Liver (tissue), 9 donors: Measurements from ENCODE around the gene SERPINB1. TPM values are rescaled to one million over a fixed set of nuclear protein-coding genes. Genes with fewer than 3 reads are reported as not detected.

Source experiments
- DNase-seq: peaks from one replicate; pipeline ENCODE4 v3.0.0-alpha.2; 2017; ENCODE audit warnings: low spot score
- H3K27ac ChIP-seq, 2 donors: one replicate each; pipeline ENCODE4 v1.7.0; 2013; ENCODE audit warnings: inconsistent platforms in 2 of 2, low read length in 2 of 2, control low read depth in 1 of 2, low read depth in 1 of 2, mild to moderate bottlenecking in 1 of 2
- H3K27me3 ChIP-seq, 4 donors: one replicate each; pipeline versions ENCODE4 v1.6.1 to v1.7.0; 2013; ENCODE audit warnings: low read length in 3 of 4, inconsistent platforms in 1 of 4, mild to moderate bottlenecking in 1 of 4, moderate library complexity in 1 of 4; ENCODE audit not compliant: control insufficient read depth in 4 of 4, insufficient read depth in 4 of 4
- H3K36me3 ChIP-seq, 4 donors: one replicate each; pipeline versions ENCODE4 v1.6.1 to v1.7.0; 2013; ENCODE audit warnings: low read length in 3 of 4, mild to moderate bottlenecking in 3 of 4, low read depth in 1 of 4, moderate library complexity in 1 of 4; ENCODE audit not compliant: control insufficient read depth in 4 of 4, insufficient read depth in 3 of 4
- H3K4me1 ChIP-seq, 4 donors: one replicate each; pipeline versions ENCODE4 v1.6.1 to v1.7.0; 2013; ENCODE audit warnings: low read length in 3 of 4, mild to moderate bottlenecking in 3 of 4, moderate library complexity in 1 of 4; ENCODE audit not compliant: control insufficient read depth in 4 of 4, insufficient read depth in 4 of 4
- H3K4me3 ChIP-seq, 3 donors: one replicate each; pipeline versions ENCODE4 v1.6.1 to v1.7.0; 2013; ENCODE audit warnings: low read length in 3 of 3, control low read depth in 1 of 3, low read depth in 1 of 3, mild to moderate bottlenecking in 1 of 3
- H3K9ac ChIP-seq, 2 donors: one replicate each; pipeline ENCODE4 v1.7.0; 2013; ENCODE audit warnings: low read length in 2 of 2, mild to moderate bottlenecking in 2 of 2, moderate library complexity in 2 of 2, control low read depth in 1 of 2, low read depth in 1 of 2
- H3K9me3 ChIP-seq, 4 donors: one replicate each; pipeline versions ENCODE4 v1.6.1 to v1.7.0; 2013; ENCODE audit warnings: low read length in 3 of 4; ENCODE audit not compliant: control insufficient read depth in 4 of 4
- ATF3 ChIP-seq: IDR thresholded peaks from 2 replicates; pipeline ENCODE4 v1.6.1; 2016; ENCODE audit warnings: antibody characterized with exemption
- CTCF ChIP-seq: fragments of 150-350 bp; IDR thresholded peaks from 2 replicates; pipeline ENCODE4 v1.5.1; 2017; ENCODE audit warnings: improper control_type of control experiment, low read depth, low read length; ENCODE audit not compliant: missing input control
- EGR1 ChIP-seq, 2 donors: IDR thresholded peaks; 2 replicates each; pipeline ENCODE4 v1.6.1; 2016 to 2018; ENCODE audit warnings: antibody characterized with exemption in 2 of 2, low read depth in 2 of 2
- FOXA1 ChIP-seq: IDR thresholded peaks from 2 replicates; pipeline ENCODE4 v1.6.1; 2016; ENCODE audit warnings: antibody characterized with exemption
- FOXA2 ChIP-seq: IDR thresholded peaks from 2 replicates; pipeline ENCODE4 v1.6.1; 2016; ENCODE audit warnings: antibody characterized with exemption
- GABPA ChIP-seq, 2 donors: IDR thresholded peaks in 1 of 2; conservative IDR thresholded peaks in 1 of 2; 2 replicates each; pipeline ENCODE4 v1.6.1; 2016; ENCODE audit warnings: antibody characterized with exemption in 2 of 2, mild to moderate bottlenecking in 1 of 2, moderate library complexity in 1 of 2
- HNF4A ChIP-seq, 2 donors: conservative IDR thresholded peaks; 2 replicates each; pipeline ENCODE4 v1.6.1; 2016; ENCODE audit warnings: antibody characterized with exemption in 2 of 2, mild to moderate bottlenecking in 2 of 2
- HNF4G ChIP-seq: IDR thresholded peaks from 2 replicates; pipeline ENCODE4 v1.6.1; 2016; ENCODE audit warnings: antibody characterized with exemption
- JUND ChIP-seq, 2 donors: IDR thresholded peaks; 2 replicates each; pipeline ENCODE4 v1.6.1; 2016; ENCODE audit warnings: antibody characterized with exemption in 2 of 2
- MAX ChIP-seq: IDR thresholded peaks from 2 replicates; pipeline ENCODE4 v1.6.1; 2016; ENCODE audit warnings: antibody characterized with exemption
- NR2F2 ChIP-seq: IDR thresholded peaks from 2 replicates; pipeline ENCODE4 v1.6.1; 2016; ENCODE audit warnings: antibody characterized with exemption
- RAD21 ChIP-seq, 2 donors: IDR thresholded peaks; 2 replicates each; pipeline ENCODE4 v1.6.1; 2016; ENCODE audit warnings: antibody characterized with exemption in 2 of 2, mild to moderate bottlenecking in 2 of 2
- REST ChIP-seq: IDR thresholded peaks from 2 replicates; pipeline ENCODE4 v1.6.1; 2016; ENCODE audit warnings: antibody characterized with exemption, mild to moderate bottlenecking
- RXRA ChIP-seq, 2 donors: IDR thresholded peaks; 2 replicates each; pipeline ENCODE4 v1.6.1; 2017 to 2018; ENCODE audit warnings: antibody characterized with exemption in 2 of 2, mild to moderate bottlenecking in 1 of 2
- SP1 ChIP-seq: IDR thresholded peaks from 2 replicates; pipeline ENCODE4 v1.6.1; 2018; ENCODE audit warnings: antibody characterized with exemption, mild to moderate bottlenecking
- TAF1 ChIP-seq: conservative IDR thresholded peaks from 2 replicates; pipeline ENCODE4 v1.6.1; 2016; ENCODE audit warnings: antibody characterized with exemption, mild to moderate bottlenecking
- YY1 ChIP-seq: IDR thresholded peaks from 2 replicates; pipeline ENCODE4 v1.6.1; 2016; ENCODE audit warnings: antibody characterized with exemption, mild to moderate bottlenecking
- ZBTB33 ChIP-seq: IDR thresholded peaks from 2 replicates; pipeline ENCODE4 v1.6.1; 2016; ENCODE audit warnings: antibody characterized with exemption
- WGBS: extraction: QIAGEN DNeasy Blood & Tissue Kit; methylation state at CpG from one replicate; pipeline ENCODE4 v1.1.7; 2013; 5-methylcytosine and 5-hydroxymethylcytosine counted together
- polyA plus RNA-seq, 2 donors: library from polyadenylated mRNA; stranded (reverse) in 1 of 2; unstranded in 1 of 2; fragments of 200-250 nt in 1 of 2; fragments of >200 nt in 1 of 2; fragmentation: Nextera tagmentation in 1 of 2; extraction: Ambion mirVana in 1 of 2; gene quantifications; one replicate each; pipeline versions ENCODE4 v1.2.1 to v1.2.3, GENCODE V29; 2013 to 2015
- total RNA-seq, 2 donors: library from RNA; depleted of rRNA; stranded (reverse); fragments of >200 nt; gene quantifications; one replicate each; pipeline ENCODE4 v1.2.3, GENCODE V29; 2014
- donor health status: healthy.
- donor health status: healthy.
- donor health status: healthy.
- donor health status: healthy.
- donor health status: healthy.

SERPINB1 gene
- total and polyA plus RNA-seq, 4 donors = 12.5 to 34.3 (median 18.6) TPM

GRCh38 chr6:2818593-2818992, 23.1 kb downstream of the SERPINB1 start:
- WGBS = 54% methylated on average over 3 of the region's 3 CpGs
- no peaks in the 10 kb centered on the region for H3K36me3 ChIP-seq
- peaks cover 0 to 7% (median 1%) of the 10 kb centered on the region in 4 donors for H3K9me3 ChIP-seq
- H3K4me1 ChIP-seq = no peaks in the 10 kb centered on the region
- no peak overlapping the region for H3K4me3 ChIP-seq
- H3K27ac ChIP-seq = peak overlapping the region; percentile 16 to 49
- TF ChIP-seq ATF3 = no peak
- no peak for TF ChIP-seq RXRA (IDR thresholded peaks at IDR 0.05)
- no peak for TF ChIP-seq SP1
- no peak for TF ChIP-seq JUND (IDR thresholded peaks at IDR 0.05)
- no peak for TF ChIP-seq MAX
- TF ChIP-seq YY1 = no peak
- no peak for TF ChIP-seq GABPA (IDR thresholded peaks at IDR 0.05 in 1 of 2, conservative IDR thresholded peaks at IDR 0.05 in 1 of 2)
- TF ChIP-seq FOXA1 = no peak
- TF ChIP-seq NR2F2 = no peak
- no peak for TF ChIP-seq ZBTB33
- TF ChIP-seq EGR1 (IDR thresholded peaks at IDR 0.05; ENCODE audit: low read depth in 2 of 2) = no peak
- TF ChIP-seq REST = no peak
- TF ChIP-seq RAD21 (IDR thresholded peaks at IDR 0.05) = no peak
- no peak for TF ChIP-seq TAF1
- no peak for TF ChIP-seq HNF4A (conservative IDR thresholded peaks at IDR 0.05)
- TF ChIP-seq FOXA2 = no peak
- TF ChIP-seq HNF4G = no peak
- no peak for TF ChIP-seq CTCF
- DNase-seq = no peak
- no peak overlapping the region for H3K9ac ChIP-seq
- H3K27me3 ChIP-seq = no peaks in the 10 kb centered on the region
